ENCODE results near the gene ODAD2.
"Not testable (repeated sequence)": the region's sequence is repeated elsewhere in the genome, so short reads cannot be mapped to it uniquely, and the experiment has no call there.

Gene ODAD2

DNA sequence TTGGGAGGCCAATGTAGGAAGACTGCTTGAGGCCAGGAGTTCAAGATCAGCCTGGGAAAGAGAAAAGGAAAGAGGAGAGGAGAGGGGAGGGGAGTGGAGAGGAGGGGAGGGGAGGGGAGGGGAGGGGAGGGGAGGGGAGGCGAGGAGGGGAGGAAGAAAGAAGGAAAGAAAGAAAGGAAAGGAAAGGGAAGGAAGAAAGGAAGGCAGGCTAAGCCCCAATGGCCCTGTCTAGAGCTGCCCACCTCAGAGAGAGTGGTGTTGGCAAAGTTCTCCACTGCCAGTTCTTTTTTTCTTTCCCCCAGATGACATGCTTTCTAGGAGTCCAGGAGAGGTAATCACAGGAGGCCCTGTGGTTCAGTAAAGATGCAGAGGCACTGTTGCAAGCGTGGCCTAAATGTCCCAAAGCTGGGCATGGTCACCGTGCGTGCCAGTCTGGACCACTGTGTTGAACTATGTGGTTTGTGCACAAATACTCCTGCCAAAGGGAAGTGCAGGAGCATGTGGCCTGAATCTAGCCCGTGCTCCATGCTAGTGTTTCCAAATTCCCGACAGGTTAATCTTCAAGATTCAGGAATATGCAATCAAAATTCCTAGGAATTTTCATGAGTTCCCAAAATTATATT lies 39.7 kb downstream of the ODAD2 start:
- TF ChIP-seq, protein P1, sequence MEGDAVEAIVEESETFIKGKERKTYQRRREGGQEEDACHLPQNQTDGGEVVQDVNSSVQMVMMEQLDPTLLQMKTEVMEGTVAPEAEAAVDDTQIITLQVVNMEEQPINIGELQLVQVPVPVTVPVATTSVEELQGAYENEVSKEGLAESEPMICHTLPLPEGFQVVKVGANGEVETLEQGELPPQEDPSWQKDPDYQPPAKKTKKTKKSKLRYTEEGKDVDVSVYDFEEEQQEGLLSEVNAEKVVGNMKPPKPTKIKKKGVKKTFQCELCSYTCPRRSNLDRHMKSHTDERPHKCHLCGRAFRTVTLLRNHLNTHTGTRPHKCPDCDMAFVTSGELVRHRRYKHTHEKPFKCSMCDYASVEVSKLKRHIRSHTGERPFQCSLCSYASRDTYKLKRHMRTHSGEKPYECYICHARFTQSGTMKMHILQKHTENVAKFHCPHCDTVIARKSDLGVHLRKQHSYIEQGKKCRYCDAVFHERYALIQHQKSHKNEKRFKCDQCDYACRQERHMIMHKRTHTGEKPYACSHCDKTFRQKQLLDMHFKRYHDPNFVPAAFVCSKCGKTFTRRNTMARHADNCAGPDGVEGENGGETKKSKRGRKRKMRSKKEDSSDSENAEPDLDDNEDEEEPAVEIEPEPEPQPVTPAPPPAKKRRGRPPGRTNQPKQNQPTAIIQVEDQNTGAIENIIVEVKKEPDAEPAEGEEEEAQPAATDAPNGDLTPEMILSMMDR (conservative IDR thresholded peaks at IDR 0.05; ENCODE audit: low read length) = no peak

DNA sequence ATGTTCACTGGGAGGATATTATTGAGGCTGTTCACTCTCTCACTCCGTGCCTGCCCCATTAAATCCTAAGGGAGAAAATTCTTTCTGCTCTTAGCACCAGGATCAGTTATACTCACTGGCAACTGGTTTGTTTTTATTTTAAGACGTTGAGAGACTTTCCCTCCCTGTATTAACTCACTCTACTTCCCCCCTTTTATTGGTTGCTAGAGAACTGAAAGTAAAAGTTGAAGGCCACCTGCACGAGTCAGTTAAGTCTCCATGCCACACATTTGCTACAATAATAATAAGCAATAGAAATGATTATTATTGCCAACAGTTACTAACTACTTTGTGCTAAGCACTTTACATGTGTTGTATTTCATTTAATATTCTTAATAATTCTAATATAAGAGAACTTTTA lies 40.5 kb downstream of the ODAD2 start:
- H3K4me3 ChIP-seq (ENCODE audit: low read length); DNase-seq (ENCODE audit: low read depth): not testable (repeated sequence)

More for the DNA sequence above, 39.7 kb downstream of the ODAD2 start:
- no peak overlapping the region for H3K4me3 ChIP-seq (ENCODE audit: low read length)
- peak; percentile 9 for DNase-seq (ENCODE audit: low read depth)

DNA sequence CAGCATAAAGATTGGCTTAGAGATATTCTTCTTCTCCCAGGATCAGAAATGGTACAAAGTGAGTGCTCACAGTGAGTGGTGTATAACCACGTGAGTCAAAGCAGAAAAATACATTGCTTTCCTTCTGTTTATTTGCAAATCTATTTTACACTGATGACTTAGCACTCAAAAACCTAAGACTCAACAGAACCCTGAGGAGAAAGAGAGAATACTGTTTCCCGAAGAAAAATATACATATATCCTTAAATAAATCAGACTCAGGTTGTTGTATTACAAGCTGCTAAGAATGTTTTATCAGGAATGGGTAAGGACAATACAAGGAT lies 48.7 kb downstream of the ODAD2 start:
- TF ChIP-seq, protein P1 (conservative IDR thresholded peaks at IDR 0.05; ENCODE audit: low read length) = no peak
- no peak for DNase-seq (ENCODE audit: low read depth)
- no peak overlapping the region for H3K4me3 ChIP-seq (ENCODE audit: low read length)

DNA sequence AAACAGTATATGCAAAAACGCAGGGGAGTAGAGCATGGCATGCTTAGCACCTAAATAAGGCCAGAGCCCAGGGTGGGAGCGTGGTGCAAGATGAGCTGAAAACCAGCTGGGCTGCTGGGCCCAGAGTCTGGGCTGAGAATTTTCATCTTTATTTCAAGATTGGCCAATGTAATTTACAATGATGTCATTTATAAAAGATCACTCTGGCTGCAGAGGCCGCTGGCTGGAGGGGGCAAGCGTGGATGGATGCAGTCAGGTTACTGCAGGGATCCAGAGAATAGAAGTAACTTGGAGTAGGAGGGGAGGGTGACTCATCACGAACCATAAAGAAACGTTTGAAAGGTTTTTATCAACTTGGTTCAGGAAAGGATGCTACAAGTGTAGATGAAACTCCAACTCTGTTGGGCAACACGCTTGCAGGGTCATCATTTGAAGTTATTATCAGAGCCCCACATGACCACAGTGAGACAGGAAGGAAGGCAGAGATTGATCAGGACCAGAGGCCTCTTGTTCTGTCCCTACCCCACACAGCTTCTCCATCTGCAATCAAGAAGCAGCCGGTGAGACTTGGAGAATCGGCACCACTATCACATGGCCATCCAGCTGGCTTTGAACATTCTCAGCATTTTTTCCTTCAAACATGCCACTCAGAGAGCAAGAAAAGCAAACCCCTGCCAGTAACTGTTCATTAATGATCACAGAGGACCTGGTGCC lies 49.2 kb downstream of the ODAD2 start:
- TF ChIP-seq, protein P1 (conservative IDR thresholded peaks at IDR 0.05; ENCODE audit: low read length) = no peak

DNA sequence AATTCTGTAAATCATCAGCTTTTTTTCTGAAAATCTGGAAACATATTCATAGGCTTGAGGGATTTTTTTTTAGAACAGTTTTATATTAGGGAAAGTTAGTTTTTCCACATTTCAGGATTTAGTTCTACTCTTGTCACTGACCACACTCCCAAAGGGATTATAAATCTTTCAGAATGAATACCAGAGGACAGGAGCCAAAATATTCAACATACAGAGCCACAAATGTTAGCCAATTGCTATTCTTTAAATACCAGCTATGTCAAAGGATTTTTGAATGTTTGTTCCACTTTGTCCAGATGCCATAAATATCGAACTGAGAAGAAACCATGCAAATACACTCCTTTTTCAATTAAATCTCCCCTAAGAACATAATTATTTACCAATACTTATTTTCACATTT lies 50.7 kb downstream of the ODAD2 start:
- DNase-seq (ENCODE audit: low read depth) = peak; percentile 89
- no peak overlapping the region for H3K4me3 ChIP-seq (ENCODE audit: low read length)
- TF ChIP-seq, protein P1 (conservative IDR thresholded peaks at IDR 0.05; ENCODE audit: low read length) = no peak

More for the DNA sequence above, 49.2 kb downstream of the ODAD2 start:
- no peak overlapping the region for H3K4me3 ChIP-seq (ENCODE audit: low read length)
- DNase-seq (ENCODE audit: low read depth) = peak; percentile 12

DNA sequence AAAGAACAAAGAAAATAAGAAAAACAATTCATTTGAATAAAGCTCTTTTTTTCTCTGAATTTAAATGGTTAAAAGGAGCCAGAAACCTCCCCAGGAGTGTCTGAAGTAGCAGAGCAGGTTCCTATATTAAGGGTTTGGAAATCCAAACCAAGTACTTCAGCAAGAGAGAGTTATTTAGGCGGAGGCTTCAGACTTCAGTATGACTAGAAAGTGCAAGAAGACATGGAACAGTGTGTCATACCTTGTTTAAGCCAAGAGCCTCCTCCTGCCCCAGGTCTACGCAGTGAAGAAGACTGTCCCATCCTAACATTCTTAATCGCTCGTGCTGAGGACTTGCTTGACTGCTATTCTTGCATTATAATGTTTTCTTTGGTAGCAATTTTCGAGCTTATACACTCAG lies 51.3 kb downstream of the ODAD2 start:
- peak; percentile 12 for DNase-seq (ENCODE audit: low read depth)
- TF ChIP-seq, protein P1 (conservative IDR thresholded peaks at IDR 0.05; ENCODE audit: low read length) = no peak
- H3K4me3 ChIP-seq (ENCODE audit: low read length) = no peak overlapping the region

DNA sequence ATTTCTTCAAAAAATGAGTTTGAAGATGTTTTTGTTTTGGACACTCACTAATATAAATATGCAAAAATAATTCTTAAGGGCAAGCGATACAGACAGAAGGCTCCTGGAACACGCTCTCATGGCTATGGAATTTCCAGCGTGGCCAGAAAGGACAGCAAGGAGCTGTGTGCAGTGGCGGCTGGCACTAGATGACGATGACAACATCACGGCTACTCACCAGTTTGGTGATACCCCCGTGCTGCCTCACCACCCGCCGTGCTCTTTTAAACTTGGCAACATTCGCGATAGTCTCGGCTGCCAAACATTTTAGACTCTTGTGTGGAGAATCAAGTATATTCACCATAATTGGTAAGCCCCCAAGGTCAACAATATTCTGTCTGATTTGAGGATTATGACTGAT lies 54.9 kb downstream of the ODAD2 start:
- TF ChIP-seq, protein P1 (conservative IDR thresholded peaks at IDR 0.05; ENCODE audit: low read length) = no peak
- no peak for DNase-seq (ENCODE audit: low read depth)
- H3K4me3 ChIP-seq (ENCODE audit: low read length) = no peak overlapping the region
